Endothelial cell of umbilical vein (primary cell): ENCODE data around the gene APLP2. TPM values are rescaled to one million over a fixed set of nuclear protein-coding genes. Genes with fewer than 3 reads are reported as not detected.

Experiments
- BruUV-seq: library from RNA; stranded (reverse); fragments of 400-500 nt; replicated peaks from 2 replicates; lab custom pipeline; 2021; lab: Mats Ljungman, UMichigan
- CTCF ChIA-PET: fragments of 300-600, 350-600 bp; sonication (Branson Sonifier 250); formaldehyde crosslinking; loops from one replicate; lab custom pipeline; 2021; ENCODE audit warnings: antibody characterized with exemption, inconsistent platforms; lab: Charles Lee
- POLR2A ChIA-PET: fragments of 300-600, 350-600 bp; sonication (Branson Sonifier 250); formaldehyde crosslinking; loops from one replicate; lab custom pipeline; 2021; ENCODE audit warnings: antibody characterized with exemption, inconsistent platforms; lab: Charles Lee
- DNase-seq: peaks from one replicate; pipeline ENCODE4 v3.0.0-alpha.2; 2011; ENCODE audit warnings: low read depth, low spot score
- FAIRE-seq: peaks from 2 replicates; lab custom pipeline; 2011; peaks lifted over from hg19 to GRCh38; lab: Jason Lieb, UNC
- H2AFZ ChIP-seq: 2 replicates; pipeline ENCODE4 v1.6.0; 2012; ENCODE audit warnings: low read depth, low read length, control low read depth, inconsistent platforms
- H3K27ac ChIP-seq: 2 replicates; pipeline ENCODE4 v1.5.1; 2011; ENCODE audit warnings: low read depth, mild to moderate bottlenecking, control low read depth, low read length, moderate library complexity; ENCODE audit not compliant: insufficient read depth
- H3K27me3 ChIP-seq, 2 experiments: 2 replicates each; pipeline versions ENCODE4 v1.6.0 to v1.6.1; 2011; ENCODE audit warnings: low read length in 2 of 2, mixed read lengths in 1 of 2; ENCODE audit not compliant: control insufficient read depth in 2 of 2, insufficient read depth in 2 of 2
- H3K36me3 ChIP-seq, 2 experiments: 2 replicates in 1 of 2; 3 replicates in 1 of 2; pipeline ENCODE4 v1.5.1; 2011; ENCODE audit warnings: low read length in 2 of 2, mild to moderate bottlenecking in 1 of 2, moderate library complexity in 1 of 2; ENCODE audit not compliant: control insufficient read depth in 2 of 2, insufficient read depth in 2 of 2; ENCODE audit errors: extremely low read depth in 1 of 2
- H3K4me1 ChIP-seq: 3 replicates; pipeline ENCODE4 v1.5.1; 2011; ENCODE audit warnings: mild to moderate bottlenecking, low read length; ENCODE audit not compliant: control insufficient read depth, insufficient read depth; ENCODE audit errors: extremely low read depth
- H3K4me2 ChIP-seq: 2 replicates; pipeline ENCODE4 v1.6.1; 2011; ENCODE audit warnings: low read length, control low read depth, mixed read lengths; ENCODE audit not compliant: insufficient read depth
- H3K4me3 ChIP-seq, 3 experiments: fragments of 200-600 bp in 1 of 3; sonication (generic), shearing (Covaris generic) in 1 of 3; replicated peaks in 1 of 3; 2 replicates each; pipeline ENCODE4 v1.5.1; 2011 to 2016; ENCODE audit warnings: control low read depth in 3 of 3, low read length in 3 of 3, mild to moderate bottlenecking in 2 of 3, inconsistent platforms in 1 of 3, low read depth in 1 of 3, moderate library complexity in 1 of 3; ENCODE audit not compliant: insufficient read depth in 1 of 3
- H3K79me2 ChIP-seq: 2 replicates; pipeline ENCODE4 v1.6.0; 2012; ENCODE audit warnings: low read length, inconsistent platforms; ENCODE audit not compliant: control insufficient read depth, insufficient read depth
- H3K9ac ChIP-seq: replicated peaks from 2 replicates; pipeline ENCODE3; 2011; ENCODE audit warnings: low read length, control low read depth; ENCODE audit not compliant: insufficient read depth; ENCODE audit errors: extremely low read depth
- H3K9me1 ChIP-seq: replicated peaks from 3 replicates; pipeline ENCODE4 v1.6.0; 2011; ENCODE audit warnings: mild to moderate bottlenecking, low read length; ENCODE audit not compliant: control insufficient read depth, insufficient read depth; ENCODE audit errors: extremely low read depth
- H3K9me3 ChIP-seq: replicated peaks from 2 replicates; pipeline ENCODE4 v1.5.1; 2012; ENCODE audit warnings: low read length, inconsistent platforms; ENCODE audit not compliant: control insufficient read depth, insufficient read depth
- H4K20me1 ChIP-seq: replicated peaks from 2 replicates; pipeline ENCODE3; 2011; ENCODE audit warnings: mild to moderate bottlenecking, low read length; ENCODE audit not compliant: control insufficient read depth, insufficient read depth; ENCODE audit errors: extremely low read depth
- CTCF ChIP-seq, 2 donors: IDR thresholded peaks; 1 replicate in 1 of 2; 2 replicates in 1 of 2; pipeline ENCODE4 v1.5.1; 2011; ENCODE audit warnings: low read length in 2 of 2, mild to moderate bottlenecking in 2 of 2, moderate library complexity in 2 of 2, control low read depth in 1 of 2, inconsistent platforms in 1 of 2, low read depth in 1 of 2; ENCODE audit not compliant: insufficient read depth in 1 of 2; ENCODE audit errors: extremely low read depth in 1 of 2
- EZH2 ChIP-seq: IDR thresholded peaks from 2 replicates; pipeline ENCODE4 v1.6.1; 2012; ENCODE audit warnings: borderline replicate concordance, low read depth, mild to moderate bottlenecking, moderate library complexity, low read length, inconsistent platforms; ENCODE audit not compliant: severe bottlenecking
- FOS ChIP-seq: IDR thresholded peaks from 2 replicates; pipeline ENCODE4 v1.6.1; 2011; ENCODE audit warnings: mild to moderate bottlenecking, low read length, moderate library complexity, borderline replicate concordance; ENCODE audit not compliant: insufficient read depth
- GATA2 ChIP-seq: IDR thresholded peaks from 2 replicates; pipeline ENCODE4 v1.7.0; 2011; ENCODE audit warnings: low read depth, mild to moderate bottlenecking, moderate library complexity, mixed read lengths, low read length; ENCODE audit not compliant: insufficient read length, insufficient read depth
- JUN ChIP-seq: IDR thresholded peaks from 2 replicates; pipeline ENCODE4 v1.6.1; 2011; ENCODE audit warnings: borderline replicate concordance, low read depth; ENCODE audit not compliant: insufficient read length, insufficient read depth
- MAX ChIP-seq: IDR thresholded peaks from 2 replicates; pipeline ENCODE4 v1.6.1; 2011; ENCODE audit not compliant: insufficient read depth, insufficient read length
- MYC ChIP-seq: IDR thresholded peaks from one replicate; pipeline ENCODE4 v1.6.1; 2011; ENCODE audit warnings: mild to moderate bottlenecking, low read depth, low read length
- POLR2A ChIP-seq: IDR thresholded peaks from 2 replicates; pipeline ENCODE4 v1.6.1; 2012; ENCODE audit warnings: low read depth, mild to moderate bottlenecking, control low read depth, low read length
- POLR2AphosphoS5 ChIP-seq: IDR thresholded peaks from 2 replicates; pipeline ENCODE4 v1.6.1; 2012; ENCODE audit warnings: low read depth, mild to moderate bottlenecking, control low read depth, low read length, moderate library complexity; ENCODE audit not compliant: insufficient read depth
- dilution Hi-C: fragments of 300-500 bp; cut with MboI; formaldehyde crosslinking; loops from one replicate; pipeline ENCODE4 v1.15.0; 2019; ENCODE audit warnings: low sequenced_read_pairs; ENCODE audit not compliant: extremely low pct_ligation_motif_present
- intact Hi-C: fragments of 100-400 bp; cut with micrococcal nuclease; formaldehyde crosslinking; loops from one replicate; pipeline ENCODE4 v1.10.0; 2022
- polyA plus RNA-seq, 4 experiments: library from polyadenylated mRNA; depleted of rRNA in 3 of 4; stranded (reverse) in 3 of 4; unstranded in 1 of 4; fragments of >200 nt; gene quantifications; 2 replicates each; pipeline versions ENCODE4 v1.2.1 to v1.2.3, GENCODE V29; 2011 to 2012; ENCODE audit warnings: missing spikeins in 1 of 4
- total RNA-seq: library from RNA; stranded (reverse); gene quantifications from 2 replicates; pipeline ENCODE4 v1.2.3, GENCODE V29; 2021

The APLP2 gene
- total and polyA plus RNA-seq, 2 donors (not counting 3 experiments of a cell fraction or from before 2014, with no cell fraction given) = 493 to 543 TPM

- FAIRE-seq = no peak
- H3K36me3 ChIP-seq = no peaks in the 10 kb centered on the region
Observed at GRCh38 chr11:130164221-130164570, 94.5 kb downstream of the APLP2 start.

More at GRCh38 chr11:130164221-130164570, 94.5 kb downstream of the APLP2 start:
- CTCF ChIA-PET = no interaction called here
- intact Hi-C loops (no loop called here), dilution Hi-C loops (no loop called here)
- BruUV-seq = no TSS peak
- Histone ChIP-seq H3K9ac (no peak overlapping the region), H2AFZ (no peak overlapping the region), H3K79me2 (no peaks in the 10 kb centered on the region), H3K27me3 (peaks cover 29% of the 10 kb centered on the region in 2 experiments), H3K4me3 (no peak overlapping the region), H3K4me2 (no peak overlapping the region), H3K9me3 (no peaks in the 10 kb centered on the region), H3K4me1 (no peaks in the 10 kb centered on the region), H4K20me1 (no peaks in the 10 kb centered on the region), H3K9me1 (no peaks in the 10 kb centered on the region), H3K27ac (no peak overlapping the region)
- POLR2A ChIA-PET = no interaction called here
- TF ChIP-seq POLR2AphosphoS5 = no peak
- TF ChIP-seq GATA2 = no peak
- no peak for TF ChIP-seq CTCF (IDR thresholded peaks at IDR 0.05; ENCODE audit: extremely low read depth in 1 of 2, insufficient read depth in 1 of 2, low read depth in 1 of 2, low read length in 2 of 2)
- TF ChIP-seq FOS = no peak
- no peak for TF ChIP-seq MAX
- TF ChIP-seq EZH2 = no peak
- no peak for TF ChIP-seq JUN
- no peak for TF ChIP-seq POLR2A
- TF ChIP-seq MYC = no peak
- DNase-seq = no peak
